NCI-H1092 (cell line): ENCODE results near the gene ARRB1.

ENCODE experiments used
- DNase-seq: peaks from one replicate; lab custom pipeline; 2025; lab: John Stamatoyannopoulos, UW

ARRB1 gene

GRCh38 chr11:75273411-75274391 is 77.8 kb downstream of the ARRB1 start:
- no peak for DNase-seq

- DNase-seq: no peak
These were observed 78.6 kb downstream of the ARRB1 start for GRCh38 chr11:75272821-75273301.

- DNase-seq: no peak
These were observed 79.1 kb downstream of the ARRB1 start for GRCh38 chr11:75272391-75272790.

- DNase-seq: no peak
These were observed 79.7 kb downstream of the ARRB1 start for GRCh38 chr11:75271730-75272129.

GRCh38 chr11:75270896-75271418 is 80.5 kb downstream of the ARRB1 start:
- DNase-seq: no peak

GRCh38 chr11:75269896-75270295 is 81.6 kb downstream of the ARRB1 start:
- DNase-seq: no peak

GRCh38 chr11:75269367-75269660 is 82.1 kb downstream of the ARRB1 start:
- no peak for DNase-seq

GRCh38 chr11:75268626-75269366 is 82.7 kb downstream of the ARRB1 start:
- DNase-seq: no peak

GRCh38 chr11:75267171-75267970 is 84.1 kb downstream of the ARRB1 start:
- no peak for DNase-seq

- no peak for DNase-seq
These were observed 85.5 kb downstream of the ARRB1 start for GRCh38 chr11:75265851-75266531.

- DNase-seq: no peak
These were observed 86.5 kb downstream of the ARRB1 start for GRCh38 chr11:75264971-75265370.

- no peak for DNase-seq
These were observed 87.1 kb downstream of the ARRB1 start for GRCh38 chr11:75264356-75264755.

- no peak for DNase-seq
These were observed 87.5 kb downstream of the ARRB1 start for GRCh38 chr11:75263944-75264349.

- no peak for DNase-seq
These were observed 88.3 kb downstream of the ARRB1 start for GRCh38 chr11:75262961-75263852.

GRCh38 chr11:75262436-75262835 is 89.0 kb downstream of the ARRB1 start:
- no peak for DNase-seq

GRCh38 chr11:75261902-75262361 is 89.5 kb downstream of the ARRB1 start:
- no peak for DNase-seq

GRCh38 chr11:75260396-75261170 is 90.9 kb downstream of the ARRB1 start:
- DNase-seq: no peak

GRCh38 chr11:75254326-75254725 is 97.1 kb downstream of the ARRB1 start:
- no peak for DNase-seq

GRCh38 chr11:75249704-75250103 is 101.8 kb downstream of the ARRB1 start:
- no peak for DNase-seq

- no peak for DNase-seq
These were observed 102.6 kb downstream of the ARRB1 start for GRCh38 chr11:75248924-75249256.
